Sigmoid colon (tissue), 7 donors: ENCODE measurements around the gene LAMTOR4. TPM values are rescaled to one million over a fixed set of nuclear protein-coding genes. Genes with fewer than 3 reads are reported as not detected.
A peak's percentile ranks its signal among the peaks of the same experiment; 100 is the strongest.

ENCODE experiments used
- DNase-seq: peaks from one replicate; pipeline ENCODE4 v3.0.0-alpha.2; 2019
- H3K27ac ChIP-seq, 4 donors: fragments of 200-600 bp; sonication (generic); one replicate each; pipeline ENCODE4 v1.5.1; 2016 to 2019; ENCODE audit warnings: mild to moderate bottlenecking in 1 of 4
- H3K27me3 ChIP-seq, 3 donors: fragments of 200-600 bp; sonication (generic); one replicate each; pipeline ENCODE4 v1.5.1; 2019; ENCODE audit warnings: mild to moderate bottlenecking in 1 of 3
- H3K36me3 ChIP-seq, 4 donors: fragments of 200-600 bp; sonication (generic); one replicate each; pipeline ENCODE4 v1.5.1; 2016 to 2019
- H3K4me1 ChIP-seq, 4 donors: fragments of 200-600 bp; sonication (generic); one replicate each; pipeline ENCODE4 v1.5.1; 2017 to 2019
- H3K4me3 ChIP-seq, 4 donors: fragments of 200-600 bp; sonication (generic); one replicate each; pipeline ENCODE4 v1.5.1; 2017 to 2019; ENCODE audit warnings: mild to moderate bottlenecking in 2 of 4, moderate library complexity in 1 of 4
- H3K9me3 ChIP-seq, 4 donors: fragments of 200-600 bp in 3 of 4; sonication (generic) in 3 of 4; one replicate each; pipeline versions ENCODE4 v1.5.1 to v1.6.1; 2013 to 2019
- CTCF ChIP-seq, 4 experiments: fragments of 450-650 bp in 3 of 4; fragments of 200-600 bp in 1 of 4; IDR thresholded peaks; one replicate each; pipeline ENCODE4 v1.5.1; 2016 to 2019; ENCODE audit warnings: antibody characterized with exemption in 4 of 4, mild to moderate bottlenecking in 3 of 4, moderate library complexity in 2 of 4
- EP300 ChIP-seq, 4 donors: sonication (generic); formaldehyde crosslinking; IDR thresholded peaks; one replicate each; pipeline ENCODE4 v1.6.1; 2017; ENCODE audit warnings: antibody characterized with exemption in 4 of 4
- POLR2A ChIP-seq, 2 donors: fragments of 450-650 bp; IDR thresholded peaks; one replicate each; pipeline ENCODE4 v1.6.1; 2016; ENCODE audit warnings: antibody characterized with exemption in 2 of 2, mild to moderate bottlenecking in 2 of 2, moderate library complexity in 2 of 2
- POLR2AphosphoS5 ChIP-seq, 4 donors: sonication (generic); formaldehyde crosslinking; IDR thresholded peaks; one replicate each; pipeline ENCODE4 v1.6.1; 2017; ENCODE audit warnings: antibody characterized with exemption in 4 of 4
- WGBS, 2 donors: extraction: QIAGEN DNeasy Blood & Tissue Kit; methylation state at CpG; one replicate each; pipeline ENCODE4 v1.1.7; 2013; 5-methylcytosine and 5-hydroxymethylcytosine counted together
- intact Hi-C: fragments of 100-400 bp; cut with DNase I; formaldehyde crosslinking; loops from one replicate; pipeline ENCODE4 v1.15.1; 2023
- polyA plus RNA-seq, 3 donors: library from polyadenylated mRNA; stranded (reverse); fragments of 200-250 nt; gene quantifications; one replicate each; pipeline ENCODE4 v1.2.3, GENCODE V29; 2013
- total RNA-seq, 4 donors: library from RNA; depleted of rRNA; stranded (reverse); fragments of >200 nt; gene quantifications; one replicate each; pipeline ENCODE4 v1.1.0, GENCODE V29; 2016
- donor health status: healthy with polysubstance abuse.
- donor health status: Bipolar disorder and iron deficiency.
- donor health status: healthy.

LAMTOR4 gene
- total and polyA plus RNA-seq, 7 donors = 222 to 626 (median 309) TPM

GRCh38 chr7:100120733-100121036 lies 28.0 kb upstream of the LAMTOR4 start:
- TF ChIP-seq POLR2AphosphoS5 (IDR thresholded peaks at IDR 0.05) = no peak
- no peak for TF ChIP-seq CTCF (IDR thresholded peaks at IDR 0.05)
- no peak for TF ChIP-seq POLR2A (IDR thresholded peaks at IDR 0.05)
- no peak for TF ChIP-seq EP300 (IDR thresholded peaks at IDR 0.05)
- H3K36me3 ChIP-seq = peaks cover 0 to 12% (median 0%) of the 10 kb centered on the region in 4 donors
- peak overlapping the region in 2 of 4 donors; percentile 74 to 81 for H3K4me3 ChIP-seq
- H3K9me3 ChIP-seq = no peaks in the 10 kb centered on the region
- 38 to 58% methylated on average over 1 of the region's 1 CpG for WGBS, 2 donors
- H3K4me1 ChIP-seq = peaks cover 0 to 24% (median 19%) of the 10 kb centered on the region in 4 donors
- H3K27ac ChIP-seq = peak overlapping the region; percentile 84 to 91 (median 88)
- DNase-seq = no peak
- intact Hi-C loops = no loop called here
- H3K27me3 ChIP-seq = no peaks in the 10 kb centered on the region

- H3K4me1 ChIP-seq = peaks cover 0 to 34% (median 26%) of the 10 kb centered on the region in 4 donors
- no peaks in the 10 kb centered on the region for H3K9me3 ChIP-seq
- DNase-seq = no peak
- no peaks in the 10 kb centered on the region for H3K27me3 ChIP-seq
- WGBS, 2 donors = 33 to 80% methylated on average over 13 of the region's 13 CpGs
- TF ChIP-seq CTCF (IDR thresholded peaks at IDR 0.05) (no peak), EP300 (IDR thresholded peaks at IDR 0.05) (no peak), POLR2A (IDR thresholded peaks at IDR 0.05) (no peak), POLR2AphosphoS5 (IDR thresholded peaks at IDR 0.05) (no peak)
- peak overlapping the region in 1 of 4 donors; percentile 8 for H3K27ac ChIP-seq
- H3K36me3 ChIP-seq = peaks cover 0 to 12% (median 0%) of the 10 kb centered on the region in 4 donors
- intact Hi-C loops = no loop called here
- no peak overlapping the region for H3K4me3 ChIP-seq
Measured at GRCh38 chr7:100122067-100122466, 26.7 kb upstream of the LAMTOR4 start.

GRCh38 chr7:100122568-100122967 lies 26.1 kb upstream of the LAMTOR4 start:
- H3K27ac ChIP-seq = peak overlapping the region in 1 of 4 donors; percentile 8
- WGBS, 2 donors = 95 to 100% methylated on average over 1 of the region's 1 CpG
- no peak for TF ChIP-seq POLR2A (IDR thresholded peaks at IDR 0.05)
- no peak for TF ChIP-seq EP300 (IDR thresholded peaks at IDR 0.05)
- no peak for TF ChIP-seq CTCF (IDR thresholded peaks at IDR 0.05)
- TF ChIP-seq POLR2AphosphoS5 (IDR thresholded peaks at IDR 0.05) = no peak
- H3K9me3 ChIP-seq = no peaks in the 10 kb centered on the region
- intact Hi-C loops = no loop called here
- peaks cover 0 to 38% (median 26%) of the 10 kb centered on the region in 4 donors for H3K4me1 ChIP-seq
- H3K4me3 ChIP-seq = no peak overlapping the region
- peaks cover 0 to 12% (median 0%) of the 10 kb centered on the region in 4 donors for H3K36me3 ChIP-seq
- no peak for DNase-seq
- no peaks in the 10 kb centered on the region for H3K27me3 ChIP-seq

- H3K27me3 ChIP-seq = no peaks in the 10 kb centered on the region
- DNase-seq = no peak
- H3K4me1 ChIP-seq = peaks cover 0 to 39% (median 26%) of the 10 kb centered on the region in 4 donors
- H3K36me3 ChIP-seq = peaks cover 0 to 12% (median 0%) of the 10 kb centered on the region in 4 donors
- 52 to 72% methylated on average over 4 of the region's 4 CpGs for WGBS, 2 donors
- no peak overlapping the region for H3K4me3 ChIP-seq
- TF ChIP-seq CTCF (IDR thresholded peaks at IDR 0.05) (no peak), EP300 (IDR thresholded peaks at IDR 0.05) (no peak), POLR2A (IDR thresholded peaks at IDR 0.05) (no peak), POLR2AphosphoS5 (IDR thresholded peaks at IDR 0.05) (no peak)
- H3K27ac ChIP-seq = peak overlapping the region in 1 of 4 donors; percentile 29
- H3K9me3 ChIP-seq = no peaks in the 10 kb centered on the region
- intact Hi-C loops = loop anchor here (5.0 kb wide), 2 partner anchors 132 to 207 kb away; partner anchors contain the start of gene TRIM4
Measured at GRCh38 chr7:100124301-100125230, 24.2 kb upstream of the LAMTOR4 start.
